ENCODE data around the gene FDXACB1.

DNA sequence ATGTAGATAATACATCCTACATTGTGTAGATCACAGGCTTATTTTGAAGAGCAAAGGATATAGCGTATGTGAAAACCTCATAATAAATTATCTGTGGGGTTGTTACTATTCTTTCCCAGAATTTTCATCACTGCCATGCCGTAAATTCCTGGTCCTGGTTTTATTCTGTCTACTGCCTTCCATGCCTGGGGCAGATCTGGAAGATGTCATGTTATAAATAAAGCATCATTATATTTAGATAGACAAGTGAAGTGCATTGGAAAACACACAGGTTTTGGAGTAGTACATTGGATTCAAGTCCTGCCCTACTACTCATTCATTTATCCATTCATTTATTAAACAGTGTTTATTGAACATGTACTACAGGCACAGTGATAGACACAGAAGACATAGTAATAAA, 41.9 kb upstream of the FDXACB1 start:
- TF ChIP-seq POLR2AphosphoS5 (IDR thresholded peaks at IDR 0.05) (no peak), EP300 (IDR thresholded peaks at IDR 0.05) (no peak)
- TF ChIP-seq, protein P1, sequence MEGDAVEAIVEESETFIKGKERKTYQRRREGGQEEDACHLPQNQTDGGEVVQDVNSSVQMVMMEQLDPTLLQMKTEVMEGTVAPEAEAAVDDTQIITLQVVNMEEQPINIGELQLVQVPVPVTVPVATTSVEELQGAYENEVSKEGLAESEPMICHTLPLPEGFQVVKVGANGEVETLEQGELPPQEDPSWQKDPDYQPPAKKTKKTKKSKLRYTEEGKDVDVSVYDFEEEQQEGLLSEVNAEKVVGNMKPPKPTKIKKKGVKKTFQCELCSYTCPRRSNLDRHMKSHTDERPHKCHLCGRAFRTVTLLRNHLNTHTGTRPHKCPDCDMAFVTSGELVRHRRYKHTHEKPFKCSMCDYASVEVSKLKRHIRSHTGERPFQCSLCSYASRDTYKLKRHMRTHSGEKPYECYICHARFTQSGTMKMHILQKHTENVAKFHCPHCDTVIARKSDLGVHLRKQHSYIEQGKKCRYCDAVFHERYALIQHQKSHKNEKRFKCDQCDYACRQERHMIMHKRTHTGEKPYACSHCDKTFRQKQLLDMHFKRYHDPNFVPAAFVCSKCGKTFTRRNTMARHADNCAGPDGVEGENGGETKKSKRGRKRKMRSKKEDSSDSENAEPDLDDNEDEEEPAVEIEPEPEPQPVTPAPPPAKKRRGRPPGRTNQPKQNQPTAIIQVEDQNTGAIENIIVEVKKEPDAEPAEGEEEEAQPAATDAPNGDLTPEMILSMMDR (IDR thresholded peaks at IDR 0.05), result no peak

Measured in sigmoid colon (tissue), 4 donors.